GM20431 (cell line): ENCODE data around the gene GIMAP4.
"Not testable (repeated sequence)": the region's sequence is repeated elsewhere in the genome, so short reads cannot be mapped to it uniquely, and the experiment has no call there.

Experiments
- in situ Hi-C: fragments of 300-500 bp; cut with MseI, MboI; formaldehyde crosslinking; loops from one replicate; pipeline ENCODE4 v1.15.0; 2020; ENCODE audit warnings: low sequenced_read_pairs; ENCODE audit not compliant: unreplicated experiment

Gene GIMAP4

GRCh38 chr7:150567169-150567568 is at the start of gene GIMAP4:
Gene GIMAP4, plus strand, starts transcription at chr7:150567390. Its CDS starts 2,512 bp downstream, at chr7:150569902.
- in situ Hi-C loops = no loop called here

GRCh38 chr7:150519310-150519709 is 47.9 kb upstream of the GIMAP4 start:
- in situ Hi-C loops = no loop called here

GRCh38 chr7:150520145-150520544 is 47.0 kb upstream of the GIMAP4 start:
- in situ Hi-C loops = no loop called here

- in situ Hi-C loops = not testable (repeated sequence)
Measured at GRCh38 chr7:150522931-150523330, 44.3 kb upstream of the GIMAP4 start.

GRCh38 chr7:150524018-150524417 is 43.2 kb upstream of the GIMAP4 start:
- in situ Hi-C loops = no loop called here

- in situ Hi-C loops = no loop called here
Measured at GRCh38 chr7:150531704-150532103, 35.5 kb upstream of the GIMAP4 start.

- in situ Hi-C loops = no loop called here
Measured at GRCh38 chr7:150538259-150538658, 28.9 kb upstream of the GIMAP4 start.

- in situ Hi-C loops = no loop called here
Measured at GRCh38 chr7:150553163-150553562, 14.0 kb upstream of the GIMAP4 start.

GRCh38 chr7:150556521-150557138 is 10.6 kb upstream of the GIMAP4 start:
- in situ Hi-C loops = no loop called here

- in situ Hi-C loops = no loop called here
Measured at GRCh38 chr7:150560486-150560885, 6.7 kb upstream of the GIMAP4 start.

- in situ Hi-C loops = no loop called here
Measured at GRCh38 chr7:150562919-150563318, 4.3 kb upstream of the GIMAP4 start.

GRCh38 chr7:150564006-150564405 is 3.2 kb upstream of the GIMAP4 start:
- in situ Hi-C loops = no loop called here

- in situ Hi-C loops = no loop called here
Measured at GRCh38 chr7:150564566-150564965, 2.6 kb upstream of the GIMAP4 start.

GRCh38 chr7:150565239-150565638 is 2.0 kb upstream of the GIMAP4 start:
- in situ Hi-C loops = no loop called here

GRCh38 chr7:150566123-150566522 is 1.1 kb upstream of the GIMAP4 start:
- in situ Hi-C loops = no loop called here

GRCh38 chr7:150566572-150566971 is 618 bp upstream of the GIMAP4 start:
- in situ Hi-C loops = no loop called here

GRCh38 chr7:150567871-150568301 is 696 bp downstream of the GIMAP4 start:
- in situ Hi-C loops = no loop called here

- in situ Hi-C loops = no loop called here
Measured at GRCh38 chr7:150568714-150569113, 1.5 kb downstream of the GIMAP4 start.

GRCh38 chr7:150569245-150569955 is 2.2 kb downstream of the GIMAP4 start:
- in situ Hi-C loops = no loop called here

GRCh38 chr7:150570556-150571465 is 3.6 kb downstream of the GIMAP4 start:
- in situ Hi-C loops = no loop called here

GRCh38 chr7:150572496-150572895 is 5.3 kb downstream of the GIMAP4 start:
- in situ Hi-C loops = no loop called here
